Measurements from ENCODE around the gene MAML3.

DNA sequence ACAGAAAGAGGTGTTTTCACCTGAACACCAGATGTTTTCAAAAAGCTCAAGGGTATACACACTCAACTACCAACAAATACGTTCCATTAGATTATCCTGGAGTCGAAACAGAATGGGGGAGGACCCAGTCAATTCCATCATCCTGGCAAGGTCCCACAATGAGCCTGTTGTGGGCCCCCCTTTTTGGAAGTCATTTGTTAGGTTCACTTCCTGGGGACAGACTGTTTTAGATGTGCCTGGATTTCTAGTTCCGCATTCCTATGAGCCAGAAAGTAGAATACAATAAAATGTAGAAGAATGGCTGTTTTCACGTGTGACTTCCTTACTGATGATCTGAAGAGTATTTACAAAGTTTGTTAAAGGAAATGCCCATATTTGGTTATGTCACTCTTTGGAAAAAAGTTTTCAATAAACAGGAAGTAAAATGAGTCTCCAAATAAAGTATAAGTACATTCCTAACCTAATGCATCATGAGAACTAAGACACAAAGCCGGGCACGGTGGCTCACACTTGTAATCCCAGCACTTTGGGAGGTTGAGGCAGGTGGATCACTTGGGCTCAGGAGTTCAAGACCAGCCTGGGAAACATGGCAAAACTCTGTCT, 192.5 kb downstream of the MAML3 start:
- no peak for TF ChIP-seq POLR2AphosphoS5 (IDR thresholded peaks at IDR 0.05; ENCODE audit: low read depth)
- TF ChIP-seq, protein P1, sequence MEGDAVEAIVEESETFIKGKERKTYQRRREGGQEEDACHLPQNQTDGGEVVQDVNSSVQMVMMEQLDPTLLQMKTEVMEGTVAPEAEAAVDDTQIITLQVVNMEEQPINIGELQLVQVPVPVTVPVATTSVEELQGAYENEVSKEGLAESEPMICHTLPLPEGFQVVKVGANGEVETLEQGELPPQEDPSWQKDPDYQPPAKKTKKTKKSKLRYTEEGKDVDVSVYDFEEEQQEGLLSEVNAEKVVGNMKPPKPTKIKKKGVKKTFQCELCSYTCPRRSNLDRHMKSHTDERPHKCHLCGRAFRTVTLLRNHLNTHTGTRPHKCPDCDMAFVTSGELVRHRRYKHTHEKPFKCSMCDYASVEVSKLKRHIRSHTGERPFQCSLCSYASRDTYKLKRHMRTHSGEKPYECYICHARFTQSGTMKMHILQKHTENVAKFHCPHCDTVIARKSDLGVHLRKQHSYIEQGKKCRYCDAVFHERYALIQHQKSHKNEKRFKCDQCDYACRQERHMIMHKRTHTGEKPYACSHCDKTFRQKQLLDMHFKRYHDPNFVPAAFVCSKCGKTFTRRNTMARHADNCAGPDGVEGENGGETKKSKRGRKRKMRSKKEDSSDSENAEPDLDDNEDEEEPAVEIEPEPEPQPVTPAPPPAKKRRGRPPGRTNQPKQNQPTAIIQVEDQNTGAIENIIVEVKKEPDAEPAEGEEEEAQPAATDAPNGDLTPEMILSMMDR (IDR thresholded peaks at IDR 0.05; ENCODE audit: insufficient read depth, low read length): no peak
- TF ChIP-seq, protein P2, sequence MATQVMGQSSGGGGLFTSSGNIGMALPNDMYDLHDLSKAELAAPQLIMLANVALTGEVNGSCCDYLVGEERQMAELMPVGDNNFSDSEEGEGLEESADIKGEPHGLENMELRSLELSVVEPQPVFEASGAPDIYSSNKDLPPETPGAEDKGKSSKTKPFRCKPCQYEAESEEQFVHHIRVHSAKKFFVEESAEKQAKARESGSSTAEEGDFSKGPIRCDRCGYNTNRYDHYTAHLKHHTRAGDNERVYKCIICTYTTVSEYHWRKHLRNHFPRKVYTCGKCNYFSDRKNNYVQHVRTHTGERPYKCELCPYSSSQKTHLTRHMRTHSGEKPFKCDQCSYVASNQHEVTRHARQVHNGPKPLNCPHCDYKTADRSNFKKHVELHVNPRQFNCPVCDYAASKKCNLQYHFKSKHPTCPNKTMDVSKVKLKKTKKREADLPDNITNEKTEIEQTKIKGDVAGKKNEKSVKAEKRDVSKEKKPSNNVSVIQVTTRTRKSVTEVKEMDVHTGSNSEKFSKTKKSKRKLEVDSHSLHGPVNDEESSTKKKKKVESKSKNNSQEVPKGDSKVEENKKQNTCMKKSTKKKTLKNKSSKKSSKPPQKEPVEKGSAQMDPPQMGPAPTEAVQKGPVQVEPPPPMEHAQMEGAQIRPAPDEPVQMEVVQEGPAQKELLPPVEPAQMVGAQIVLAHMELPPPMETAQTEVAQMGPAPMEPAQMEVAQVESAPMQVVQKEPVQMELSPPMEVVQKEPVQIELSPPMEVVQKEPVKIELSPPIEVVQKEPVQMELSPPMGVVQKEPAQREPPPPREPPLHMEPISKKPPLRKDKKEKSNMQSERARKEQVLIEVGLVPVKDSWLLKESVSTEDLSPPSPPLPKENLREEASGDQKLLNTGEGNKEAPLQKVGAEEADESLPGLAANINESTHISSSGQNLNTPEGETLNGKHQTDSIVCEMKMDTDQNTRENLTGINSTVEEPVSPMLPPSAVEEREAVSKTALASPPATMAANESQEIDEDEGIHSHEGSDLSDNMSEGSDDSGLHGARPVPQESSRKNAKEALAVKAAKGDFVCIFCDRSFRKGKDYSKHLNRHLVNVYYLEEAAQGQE (IDR thresholded peaks at IDR 0.05; ENCODE audit: insufficient replicate concordance, low read depth): no peak

Measured in HL-60 (cell line).